Endometrial microvascular endothelial cells (primary cell): ENCODE results near the gene PI3. TPM values are rescaled to one million over a fixed set of nuclear protein-coding genes. Genes with fewer than 3 reads are reported as not detected.

Experiments used
- in situ Hi-C: cut with HindIII; loops from 2 replicates; pipeline ENCODE4 v1.10.0; 2017; ENCODE audit warnings: low sequenced_read_pairs, low pct_unique_long_range_greater_than_20kb; ENCODE audit errors: inconsistent ontology term
- total RNA-seq: library from RNA; depleted of rRNA; stranded (reverse); fragments of >200 nt; gene quantifications from one replicate; pipeline ENCODE4 v1.2.3, GENCODE V29; 2015; ENCODE audit errors: inconsistent ontology term

PI3 gene
- total RNA-seq, 1 donor from 2014 or later: not detected

DNA sequence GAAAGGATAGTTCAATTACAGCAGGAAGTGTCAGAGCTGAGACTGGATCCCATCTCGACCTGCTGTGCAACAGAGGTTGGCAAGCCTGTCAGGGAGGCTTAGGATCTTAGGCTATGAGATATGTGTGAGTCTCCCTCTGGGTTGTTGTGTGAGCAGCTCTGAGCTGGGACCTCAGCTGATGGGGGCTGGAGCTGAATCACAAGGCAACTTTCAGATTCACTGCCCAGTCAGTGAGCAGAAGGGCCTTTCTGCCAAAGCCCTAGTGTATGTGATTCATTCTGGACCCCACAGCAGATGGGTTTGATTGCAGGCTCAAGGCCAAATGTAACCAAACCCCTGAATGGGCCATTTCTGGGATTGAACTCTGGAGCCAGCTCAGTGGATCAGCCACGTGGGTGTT lies 4.5 kb downstream of the PI3 start:
- in situ Hi-C loops: no loop called here

DNA sequence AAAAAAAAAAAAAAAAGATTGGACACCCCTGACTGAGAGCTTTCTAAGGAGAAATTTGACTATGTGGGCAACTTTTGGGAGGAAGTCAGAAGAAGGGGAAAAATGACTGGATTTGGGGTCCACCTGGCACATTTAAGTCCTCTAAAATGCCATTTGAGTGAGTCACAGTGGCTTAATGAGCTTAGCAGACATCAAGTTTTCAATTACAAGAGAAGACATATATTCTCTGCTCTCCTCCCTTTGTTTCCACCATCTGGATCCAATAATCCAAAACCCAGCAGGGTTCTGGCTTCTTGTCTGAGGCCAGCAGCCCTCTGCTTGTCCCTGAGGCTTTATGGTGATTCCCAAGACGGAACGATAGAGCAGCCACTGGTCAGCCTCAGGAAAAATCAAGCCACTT lies 6.9 kb downstream of the PI3 start:
- in situ Hi-C loops: no loop called here

DNA sequence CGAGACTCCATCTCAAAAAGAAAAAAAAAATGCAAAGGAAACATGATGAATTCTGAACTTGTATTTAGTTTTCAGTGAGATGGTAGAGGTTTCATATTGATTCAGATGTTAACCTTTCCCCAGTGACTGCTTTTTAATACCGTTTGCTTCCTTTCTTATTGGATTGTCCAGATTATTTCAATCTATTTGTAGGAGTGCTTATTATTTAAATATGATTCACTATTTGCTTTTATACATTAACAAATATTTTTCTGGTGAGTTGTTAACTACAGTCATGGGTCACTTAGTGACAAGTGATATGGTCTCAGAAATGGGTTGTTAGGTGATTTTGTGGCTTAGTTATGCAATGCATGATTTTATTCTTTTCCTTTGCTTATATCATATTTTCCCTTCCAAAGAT lies 8.4 kb downstream of the PI3 start:
- in situ Hi-C loops: no loop called here

DNA sequence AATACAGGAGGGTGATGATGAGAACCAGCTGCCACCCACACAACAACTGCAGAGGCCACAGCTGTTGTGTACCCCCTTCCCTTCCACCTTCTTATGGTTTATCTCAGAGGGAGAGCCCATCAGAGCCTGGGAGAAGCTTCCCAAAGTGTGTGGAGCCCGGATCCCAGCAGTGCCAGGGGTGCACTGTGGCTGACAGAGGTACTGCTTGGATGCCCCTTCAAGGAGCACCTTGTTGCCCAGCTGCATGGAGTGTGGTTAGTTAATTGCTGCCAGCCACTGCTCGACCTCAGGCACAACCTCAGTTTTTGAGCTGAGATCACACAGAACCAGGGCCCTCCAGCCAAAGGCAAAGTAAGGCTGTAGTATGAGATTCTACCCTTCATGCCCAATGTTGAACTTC lies 13.0 kb downstream of the PI3 start:
- in situ Hi-C loops: no loop called here

DNA sequence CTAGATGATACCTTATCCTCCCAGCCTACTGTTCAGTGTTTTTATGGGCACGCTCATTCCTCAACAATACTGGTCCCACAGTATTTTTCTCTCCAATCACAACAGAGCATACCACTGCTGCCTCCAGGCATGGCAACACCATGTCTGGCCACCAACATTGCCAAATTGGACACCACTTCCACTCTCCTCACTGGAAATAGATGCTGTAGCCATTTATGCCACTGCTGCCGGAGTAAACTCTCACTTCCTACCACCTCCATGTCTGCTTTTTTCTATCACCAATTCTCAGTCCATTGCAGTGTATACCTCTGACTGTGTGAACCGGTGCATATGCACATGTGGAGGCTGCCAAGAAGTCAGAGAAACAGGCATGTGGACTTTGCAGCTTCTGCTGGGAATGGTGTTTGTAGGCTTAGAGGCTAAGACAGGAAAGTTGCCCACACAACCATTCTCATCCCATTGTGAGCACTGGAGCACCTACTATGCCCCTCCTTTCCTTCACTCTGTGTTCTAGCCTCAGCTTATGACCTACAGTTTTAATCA lies 14.4 kb downstream of the PI3 start:
- in situ Hi-C loops: no loop called here

DNA sequence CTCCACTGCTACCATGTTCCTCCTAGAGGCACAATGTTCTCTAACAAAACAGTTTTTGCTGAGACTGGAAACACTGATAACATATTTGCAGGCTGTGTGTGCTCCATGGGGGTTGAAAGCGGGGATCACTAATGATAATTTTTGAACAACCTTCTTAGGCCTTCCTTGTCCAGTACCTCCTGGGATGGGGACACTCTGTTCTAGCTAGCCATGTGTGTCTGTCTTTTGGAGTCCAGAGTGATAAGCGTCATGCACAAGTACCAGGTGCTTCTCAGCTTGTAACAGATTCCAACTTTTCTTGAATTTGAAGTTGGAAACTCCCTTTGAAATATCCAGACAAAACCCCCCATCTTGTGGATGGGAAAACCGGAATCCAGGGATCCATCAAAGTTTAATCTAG lies 15.2 kb downstream of the PI3 start:
- in situ Hi-C loops: no loop called here

DNA sequence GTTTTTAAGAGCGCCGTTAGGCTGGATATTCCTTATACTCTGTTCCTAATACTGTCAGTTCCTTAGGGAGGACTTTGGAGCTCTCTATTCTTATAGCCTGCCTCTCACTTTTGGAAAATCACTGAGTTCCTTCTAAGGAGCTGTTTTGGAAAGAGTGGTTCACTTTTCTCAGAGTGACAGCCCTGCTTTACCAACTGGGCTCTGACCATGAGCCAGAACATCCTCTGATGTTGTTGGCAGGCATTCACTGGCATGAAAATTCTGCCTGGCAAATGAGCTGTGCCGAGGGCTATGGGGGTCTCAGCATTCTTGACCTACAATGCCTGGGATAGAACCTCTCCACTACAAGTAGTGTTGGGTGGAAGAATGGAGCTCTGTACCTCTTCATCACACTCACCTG lies 17.2 kb downstream of the PI3 start:
- in situ Hi-C loops: no loop called here

DNA sequence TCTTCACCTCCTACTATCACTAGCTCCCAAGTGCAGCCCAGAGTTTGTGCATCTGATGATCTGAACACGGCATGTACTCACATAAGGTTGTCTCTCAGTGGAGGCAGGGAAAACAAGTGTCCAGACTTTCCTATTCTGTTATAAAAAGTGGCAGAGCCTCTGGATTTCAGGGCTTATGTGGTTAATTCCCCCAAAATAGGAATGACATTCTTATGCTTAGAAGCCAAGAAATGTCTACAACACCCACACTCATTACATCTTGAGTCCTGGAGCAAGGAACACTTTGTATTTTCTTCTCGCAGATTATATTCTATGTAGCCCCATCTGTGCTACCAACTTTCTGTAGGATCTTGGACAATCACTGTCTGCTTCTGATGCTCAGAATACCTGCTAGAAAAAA lies 18.6 kb downstream of the PI3 start:
- in situ Hi-C loops: no loop called here

DNA sequence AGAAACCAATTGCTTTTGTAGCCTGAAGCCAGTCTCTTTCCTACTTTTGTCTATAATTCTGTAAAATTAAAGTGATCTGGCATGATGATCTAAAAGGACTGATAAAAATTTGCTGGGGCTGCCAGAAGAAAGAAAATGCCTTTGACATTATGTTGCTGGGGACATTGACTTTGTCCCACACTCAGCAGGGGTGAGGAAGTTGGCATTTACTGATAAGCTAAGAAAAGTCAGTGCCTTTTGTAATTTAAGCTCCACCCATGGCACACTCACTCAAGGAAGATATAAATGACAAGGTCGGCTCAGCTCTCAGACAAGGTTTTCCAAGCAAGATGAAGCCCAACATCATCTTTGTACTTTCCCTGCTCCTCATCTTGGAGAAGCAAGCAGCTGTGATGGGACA lies 32.0 kb downstream of the PI3 start, which contains the start of gene SEMG1:
Gene SEMG1 (plus strand): TSS at position 309 of the 400 bp plus-strand sequence. CDS start 21 bp downstream, at position 330.
- in situ Hi-C loops: no loop called here

DNA sequence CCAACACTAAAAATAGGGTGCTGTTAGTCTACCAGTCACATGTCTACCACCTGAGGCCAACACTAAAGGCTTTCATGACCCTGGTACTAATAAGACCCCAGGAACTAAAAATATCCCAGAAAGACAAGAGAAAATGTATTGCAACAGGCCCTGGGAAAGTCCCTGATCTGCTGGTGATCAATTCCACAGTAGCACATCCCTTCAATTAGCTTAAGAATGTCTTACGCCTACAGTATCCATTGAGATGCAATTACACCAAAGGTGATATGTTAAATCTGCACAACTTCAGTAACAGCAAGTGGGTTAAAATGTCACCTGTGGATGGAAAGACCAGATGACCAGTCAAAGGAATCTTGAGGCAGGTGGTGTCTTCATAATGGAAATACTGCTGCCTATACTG lies 35.2 kb downstream of the PI3 start:
- in situ Hi-C loops: no loop called here

DNA sequence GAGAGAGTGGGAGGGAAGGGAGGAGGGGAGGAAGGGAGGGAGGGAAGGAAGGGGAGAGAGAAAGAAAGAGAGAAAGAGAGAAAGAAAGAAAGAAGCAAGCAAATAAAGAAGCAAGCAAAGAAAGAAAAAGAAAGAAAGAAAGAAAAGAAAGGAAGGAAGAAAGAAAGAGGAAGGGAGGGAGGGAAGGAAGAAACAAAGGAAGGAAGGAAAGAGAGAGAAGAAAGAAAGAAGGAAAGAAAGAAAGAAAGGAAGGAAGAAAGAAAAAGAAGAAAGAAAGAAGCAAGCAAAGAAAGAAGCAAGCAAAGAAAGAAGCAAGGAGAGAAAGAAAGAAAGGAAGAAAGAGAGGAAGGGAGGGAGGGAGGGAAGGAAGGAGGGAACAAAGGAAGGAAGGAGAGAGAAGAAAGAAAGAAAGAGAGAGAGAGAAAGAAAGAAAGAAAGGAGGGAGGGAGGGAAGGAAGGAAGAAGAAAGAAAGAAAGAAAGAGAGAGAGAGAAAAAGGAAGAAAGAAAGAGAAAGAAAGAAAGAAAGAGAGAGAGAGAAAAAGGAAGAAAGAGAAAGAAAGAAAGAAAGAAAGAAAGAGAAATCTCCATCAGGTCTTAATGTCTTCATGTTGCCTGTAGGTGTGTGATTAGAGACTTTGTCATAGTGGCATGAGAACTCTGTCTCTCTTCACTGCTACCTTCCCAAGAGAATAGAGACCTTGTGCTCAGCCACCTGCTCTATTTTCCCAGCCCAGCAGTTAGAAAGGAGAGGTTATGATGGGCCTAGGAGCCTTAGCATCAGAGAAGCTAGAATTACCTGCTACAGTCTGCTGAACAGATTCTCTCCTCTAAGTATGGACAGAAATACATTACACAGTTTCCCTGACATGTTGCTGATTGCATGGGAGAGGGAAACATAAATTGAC lies 37.1 kb downstream of the PI3 start:
- in situ Hi-C loops: no loop called here

DNA sequence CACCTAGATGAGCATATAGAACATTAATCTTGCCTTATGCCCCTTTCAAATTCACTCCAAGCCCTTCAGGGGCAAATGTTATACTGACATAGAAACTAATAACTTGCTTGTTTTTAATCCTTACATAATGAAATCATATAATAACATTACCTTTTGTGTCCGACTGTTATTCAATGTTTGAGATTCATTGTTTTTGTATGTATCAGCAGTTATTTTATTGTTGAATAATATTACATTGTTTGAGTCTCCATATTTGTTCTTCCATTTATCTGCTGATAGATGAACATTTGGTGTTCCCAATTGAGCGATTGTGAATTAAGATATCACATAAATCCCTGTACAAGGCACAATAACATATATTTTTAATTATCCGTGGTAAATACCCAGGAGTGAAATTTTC lies 38.1 kb downstream of the PI3 start:
- in situ Hi-C loops: no loop called here

DNA sequence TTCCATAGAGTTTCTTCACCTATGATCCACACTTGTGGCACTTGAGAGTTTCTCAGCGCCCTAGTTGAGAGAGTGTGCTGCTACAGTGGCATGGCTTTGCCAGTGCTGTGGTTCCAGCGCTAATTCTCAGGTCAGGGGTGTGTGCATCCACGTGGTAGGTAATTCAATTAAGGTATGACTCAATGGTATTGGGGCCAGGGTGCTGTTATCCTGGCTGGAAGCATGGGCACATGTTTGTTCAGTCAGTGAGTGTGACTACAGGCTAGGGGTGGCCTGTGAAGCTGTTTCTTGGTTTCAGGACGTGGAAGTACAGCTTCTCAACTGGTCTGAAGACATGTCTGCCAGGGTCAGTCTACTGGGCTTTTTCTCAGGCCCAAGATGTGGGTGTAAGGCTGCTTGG lies 43.4 kb downstream of the PI3 start:
- in situ Hi-C loops: no loop called here

DNA sequence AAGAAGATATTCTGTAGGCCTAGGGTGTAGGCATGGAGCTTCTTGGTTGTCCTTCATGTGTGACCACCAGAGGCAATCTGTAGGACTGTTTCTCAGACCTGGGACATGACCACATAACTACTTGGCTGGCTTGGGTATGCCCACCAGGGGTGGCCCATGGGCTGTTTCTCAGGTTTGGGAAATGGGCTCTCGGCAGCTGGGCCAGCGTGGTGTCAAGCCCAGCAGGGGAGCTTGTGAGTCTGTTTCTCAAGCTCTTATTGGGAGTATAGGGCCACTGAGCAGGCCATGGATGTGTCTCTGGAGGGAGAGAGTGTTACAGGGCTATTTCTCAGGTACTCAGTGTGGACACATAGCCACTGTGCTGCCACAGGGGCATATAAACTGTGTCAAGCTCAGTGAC lies 43.9 kb downstream of the PI3 start:
- in situ Hi-C loops: no loop called here

DNA sequence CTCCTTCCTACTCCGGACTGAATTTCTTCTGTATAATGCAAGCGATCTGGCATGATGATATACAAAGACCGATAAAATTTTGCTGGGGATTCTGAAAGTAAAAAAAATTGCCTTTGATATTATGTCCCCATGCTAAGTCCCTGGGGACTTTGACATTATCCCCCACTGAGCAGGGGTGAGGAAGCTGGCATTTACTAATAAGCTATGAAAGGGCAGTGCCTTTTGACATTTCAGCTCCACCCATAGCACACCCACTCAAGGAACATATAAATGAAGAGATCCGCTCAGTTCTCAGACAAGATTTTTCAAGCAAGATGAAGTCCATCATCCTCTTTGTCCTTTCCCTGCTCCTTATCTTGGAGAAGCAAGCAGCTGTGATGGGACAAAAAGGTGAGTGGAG lies 46.4 kb downstream of the PI3 start, which contains the start of gene SEMG2:
Gene SEMG2 (plus strand): TSS at position 298 of the 400 bp plus-strand sequence. CDS start 17 bp downstream, at position 315.
- in situ Hi-C loops: no loop called here

DNA sequence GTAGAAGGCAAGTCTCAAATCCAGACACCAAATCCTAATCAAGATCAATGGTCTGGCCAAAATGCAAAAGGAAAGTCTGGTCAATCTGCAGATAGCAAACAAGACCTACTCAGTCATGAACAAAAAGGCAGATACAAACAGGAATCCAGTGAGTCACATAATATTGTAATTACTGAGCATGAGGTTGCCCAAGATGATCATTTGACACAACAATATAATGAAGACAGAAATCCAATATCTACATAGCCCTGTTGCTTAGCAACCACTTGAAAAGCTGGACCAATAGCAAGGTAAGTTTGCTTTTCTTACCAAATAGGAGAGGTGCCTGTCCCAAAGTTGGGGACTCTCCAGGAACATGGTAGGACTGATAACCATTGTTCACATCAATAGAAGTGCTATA lies 48.4 kb downstream of the PI3 start:
- in situ Hi-C loops: no loop called here

Other genes starting within 250 kb of the PI3 start
- 64.1 TPM for gene TOMM34, start 214.5 kb upstream of the PI3 start, total RNA-seq
- 13.7 TPM for gene STK4, start 208.4 kb upstream of the PI3 start, total RNA-seq
- not detected for gene KCNS1, start 73.8 kb upstream of the PI3 start, total RNA-seq
- not detected for gene WFDC5, start 59.7 kb upstream of the PI3 start, total RNA-seq
- gene WFDC12, start 50.4 kb upstream of the PI3 start, total RNA-seq: not detected
- gene SEMG1, start 32.1 kb downstream of the PI3 start, total RNA-seq: not detected
- not detected for gene SEMG2, start 46.5 kb downstream of the PI3 start, total RNA-seq
- gene SLPI, start 79.7 kb downstream of the PI3 start, total RNA-seq: not detected
- not detected for gene RBPJL, start 131.9 kb downstream of the PI3 start, total RNA-seq
- not detected for gene MATN4, start 133.4 kb downstream of the PI3 start, total RNA-seq
- 43.6 TPM for gene SDC4, start 173.5 kb downstream of the PI3 start, total RNA-seq
- gene SYS1, start 188.3 kb downstream of the PI3 start, total RNA-seq: 35.1 TPM
- not detected for gene TP53TG5, start 203.4 kb downstream of the PI3 start, total RNA-seq
- gene DBNDD2, start 233.4 kb downstream of the PI3 start, total RNA-seq: 13.8 TPM
- gene PIGT, start 241.2 kb downstream of the PI3 start, total RNA-seq: 84.6 TPM